K562 (cell line): ENCODE results near the gene CAMSAP3. TPM values are rescaled to one million over a fixed set of nuclear protein-coding genes. Genes with fewer than 3 reads are reported as not detected.

ENCODE experiments used
- ATAC-seq: fragments of 200-7000 bp; cut with Tn5 transposase; 3 replicates; pipeline ENCODE4 v1.9.1; 2020; ENCODE audit warnings: moderate library complexity
- BruUV-seq: library from RNA; stranded (reverse); fragments of 400-500 nt; replicated peaks from 2 replicates; lab custom pipeline; 2021; lab: Mats Ljungman, UMichigan
- CTCF ChIA-PET: fragments of 300-600 bp; formaldehyde crosslinking; extraction: SDS; loops from one replicate; lab custom pipeline; 2021; ENCODE audit warnings: low intra/inter-chr PET ratio; lab: Yijun Ruan, JAX
- POLR2A ChIA-PET: fragments of 300-600, 350-650 bp; sonication (Branson Sonifier 250); formaldehyde crosslinking; extraction: SDS; loops from one replicate; lab custom pipeline; 2021; ENCODE audit warnings: antibody characterized with exemption, inconsistent platforms; lab: Yijun Ruan, JAX
- DNase-seq, 4 experiments: peaks; one replicate each; pipeline versions ENCODE4 v3.0.0 to v3.0.0-alpha.2; 2011 to 2018; ENCODE audit warnings: low spot score in 3 of 4, mixed read lengths in 3 of 4; ENCODE audit errors: extremely low read depth in 1 of 4
- FAIRE-seq: peaks from 2 replicates; lab custom pipeline; 2011; peaks lifted over from hg19 to GRCh38; lab: Jason Lieb, UNC
- H2AFZ ChIP-seq: 2 replicates; pipeline ENCODE4 v1.6.0; 2011; ENCODE audit warnings: low read depth, low read length, control low read depth, inconsistent platforms
- H3K27ac ChIP-seq: fragments of 200-600 bp; 3 replicates; pipeline ENCODE4 v1.8.0; 2011; ENCODE audit warnings: low read depth, mild to moderate bottlenecking, control low read depth, inconsistent platforms, low read length, moderate library complexity, mixed read lengths; ENCODE audit errors: extremely low read depth
- H3K27me3 ChIP-seq, 2 experiments: fragments of 300-600 bp in 1 of 2; 2 replicates in 1 of 2; 3 replicates in 1 of 2; pipeline versions ENCODE4 v1.6.0 to v1.8.0; 2011; ENCODE audit warnings: inconsistent platforms in 2 of 2, low read length in 2 of 2, mild to moderate bottlenecking in 1 of 2, mixed read lengths in 1 of 2, moderate library complexity in 1 of 2; ENCODE audit not compliant: control insufficient read depth in 2 of 2, insufficient read depth in 2 of 2
- H3K36me3 ChIP-seq: fragments of 300-600 bp; 3 replicates; pipeline ENCODE4 v1.8.0; 2011; ENCODE audit warnings: mild to moderate bottlenecking, low read length, inconsistent platforms; ENCODE audit not compliant: control insufficient read depth, insufficient read depth
- H3K4me1 ChIP-seq, 2 experiments: fragments of 200-600 bp in 1 of 2; replicated peaks in 1 of 2; 2 replicates in 1 of 2; 3 replicates in 1 of 2; pipeline versions ENCODE4 v1.5.1 to v1.8.0; 2011; ENCODE audit warnings: inconsistent platforms in 2 of 2, low read length in 2 of 2, mild to moderate bottlenecking in 1 of 2, mixed read lengths in 1 of 2, moderate library complexity in 1 of 2; ENCODE audit not compliant: control insufficient read depth in 2 of 2, insufficient read depth in 2 of 2
- H3K4me2 ChIP-seq: 2 replicates; pipeline ENCODE4 v1.6.1; 2011; ENCODE audit warnings: low read length, control low read depth, inconsistent platforms, mixed read lengths; ENCODE audit not compliant: insufficient read depth
- H3K4me3 ChIP-seq: fragments of 200-600 bp; sonication (generic), shearing (Covaris generic); 2 replicates; pipeline ENCODE4 v1.5.1; 2016; ENCODE audit warnings: control low read depth, inconsistent platforms
- H3K79me2 ChIP-seq: fragments of 200-600 bp; 3 replicates; pipeline ENCODE4 v1.8.0; 2011; ENCODE audit warnings: low read length, inconsistent platforms; ENCODE audit not compliant: control insufficient read depth, insufficient read depth
- H3K9ac ChIP-seq, 2 experiments: 2 replicates each; pipeline versions ENCODE4 v1.6.0 to v1.6.1; 2011; ENCODE audit warnings: low read depth in 2 of 2, low read length in 2 of 2, control low read depth in 1 of 2, inconsistent platforms in 1 of 2, mild to moderate bottlenecking in 1 of 2, mixed read lengths in 1 of 2; ENCODE audit not compliant: insufficient read depth in 1 of 2
- H3K9me1 ChIP-seq: one replicate; pipeline ENCODE4 v1.6.0; 2011; ENCODE audit warnings: inconsistent platforms, mild to moderate bottlenecking, low read length, moderate library complexity; ENCODE audit not compliant: control insufficient read depth, insufficient read depth
- H3K9me3 ChIP-seq: replicated peaks from 2 replicates; pipeline ENCODE4 v1.5.1; 2011; ENCODE audit warnings: low read depth, low read length, inconsistent platforms; ENCODE audit not compliant: control insufficient read depth, insufficient read depth
- H4K20me1 ChIP-seq: replicated peaks from 2 replicates; pipeline ENCODE4 v1.6.1; 2011; ENCODE audit warnings: low read length, inconsistent platforms, mixed read lengths; ENCODE audit not compliant: control insufficient read depth, insufficient read depth
- C11orf30 ChIP-seq: fragments of 450-650 bp; IDR thresholded peaks from 2 replicates; pipeline ENCODE4 v1.6.1; 2016; ENCODE audit warnings: low read depth, mild to moderate bottlenecking
- CBFA2T2 ChIP-seq: fragments of 450-650 bp; conservative IDR thresholded peaks from 2 replicates; pipeline ENCODE4 v1.6.1; 2017; ENCODE audit warnings: mild to moderate bottlenecking
- KLF16 ChIP-seq: IDR thresholded peaks from 2 replicates; pipeline ENCODE4 v1.6.1; 2016; ENCODE audit warnings: antibody characterized with exemption
- PATZ1 ChIP-seq: fragments of 250-450 bp; sonication (Bioruptor Pico); IDR thresholded peaks from 2 replicates; pipeline ENCODE4 v1.5.0; 2020; ENCODE audit warnings: mild to moderate bottlenecking, borderline replicate concordance
- PHF20 ChIP-seq: fragments of 450-650 bp; IDR thresholded peaks from 2 replicates; pipeline ENCODE4 v1.6.1; 2018; ENCODE audit not compliant: partially characterized antibody
- TFE3 ChIP-seq: fragments of 450-650 bp; formaldehyde crosslinking; IDR thresholded peaks from 2 replicates; pipeline ENCODE4 v1.4.0; 2020; ENCODE audit warnings: mild to moderate bottlenecking, mixed read lengths
- ZNF830 ChIP-seq: fragments of 250-450 bp; sonication (Bioruptor Pico); IDR thresholded peaks from 2 replicates; pipeline ENCODE4 v1.5.0; 2021; ENCODE audit warnings: mild to moderate bottlenecking
- WGBS: fragments of 100-300 bp; shearing (Covaris generic); methylation state at CpG from one replicate; pipeline ENCODE4 v1.1.6; 2016; ENCODE audit warnings: low coverage, mixed read lengths; ENCODE audit not compliant: insufficient coverage; ENCODE audit errors: missing lambda C conversion rate; 5-methylcytosine and 5-hydroxymethylcytosine counted together
- in situ Hi-C: fragments of 300-500 bp; cut with MboI; formaldehyde crosslinking; loops from 4 replicates; pipeline ENCODE4 v1.15.0; 2018; ENCODE audit warnings: inconsistent platforms, mixed read lengths
- intact Hi-C: fragments of 100-400 bp; cut with micrococcal nuclease; formaldehyde crosslinking; loops from 2 replicates; pipeline ENCODE4 v1.14.2; 2022
- polyA plus RNA-seq, 8 experiments: library from polyadenylated mRNA; depleted of rRNA in 4 of 8; stranded (reverse) in 5 of 8; unstranded in 3 of 8; fragments of >200 nt; fragmentation: Nextera tagmentation in 2 of 8; fragmentation: Illumina TruSeq in 1 of 8; extraction: Ambion mirVana in 2 of 8; extraction: Trizol in 1 of 8; gene quantifications; 2 replicates each; pipeline versions ENCODE4 v1.2.1 to v1.2.3, GENCODE V29; 2011 to 2014; ENCODE audit warnings: inconsistent platforms in 1 of 8, missing spikeins in 1 of 8
- total RNA-seq, 7 experiments: library from RNA; depleted of rRNA in 6 of 7; stranded (reverse); fragments of >200 nt in 6 of 7; fragmentation: Illumina TruSeq in 2 of 7; extraction: Trizol in 2 of 7; gene quantifications; 2 replicates each; pipeline versions ENCODE4 v1.2.1 to v1.2.3, GENCODE V29; 2011 to 2021; ENCODE audit warnings: low replicate concordance in 1 of 7
- TF ChIP-seq, protein P1 (sequence below): sonication (generic); formaldehyde crosslinking; IDR thresholded peaks from 2 replicates; pipeline ENCODE4 v1.8.0; 2022; ENCODE audit warnings: missing genetic modification reagents, mild to moderate bottlenecking, borderline replicate concordance
- TF ChIP-seq, protein P2 (sequence below): fragments of 250-450 bp; sonication (Bioruptor Pico); IDR thresholded peaks from 2 replicates; pipeline ENCODE4 v1.8.0; 2022; ENCODE audit warnings: inconsistent platforms, mild to moderate bottlenecking, moderate library complexity, borderline replicate concordance

Gene CAMSAP3
- total and polyA plus RNA-seq, 9 of the 15 experiments (the other 6 are each of a cell fraction or from before 2014, with no cell fraction given), result 0.01 to 0.89 (median 0.22) TPM; not detected in 1

DNA sequence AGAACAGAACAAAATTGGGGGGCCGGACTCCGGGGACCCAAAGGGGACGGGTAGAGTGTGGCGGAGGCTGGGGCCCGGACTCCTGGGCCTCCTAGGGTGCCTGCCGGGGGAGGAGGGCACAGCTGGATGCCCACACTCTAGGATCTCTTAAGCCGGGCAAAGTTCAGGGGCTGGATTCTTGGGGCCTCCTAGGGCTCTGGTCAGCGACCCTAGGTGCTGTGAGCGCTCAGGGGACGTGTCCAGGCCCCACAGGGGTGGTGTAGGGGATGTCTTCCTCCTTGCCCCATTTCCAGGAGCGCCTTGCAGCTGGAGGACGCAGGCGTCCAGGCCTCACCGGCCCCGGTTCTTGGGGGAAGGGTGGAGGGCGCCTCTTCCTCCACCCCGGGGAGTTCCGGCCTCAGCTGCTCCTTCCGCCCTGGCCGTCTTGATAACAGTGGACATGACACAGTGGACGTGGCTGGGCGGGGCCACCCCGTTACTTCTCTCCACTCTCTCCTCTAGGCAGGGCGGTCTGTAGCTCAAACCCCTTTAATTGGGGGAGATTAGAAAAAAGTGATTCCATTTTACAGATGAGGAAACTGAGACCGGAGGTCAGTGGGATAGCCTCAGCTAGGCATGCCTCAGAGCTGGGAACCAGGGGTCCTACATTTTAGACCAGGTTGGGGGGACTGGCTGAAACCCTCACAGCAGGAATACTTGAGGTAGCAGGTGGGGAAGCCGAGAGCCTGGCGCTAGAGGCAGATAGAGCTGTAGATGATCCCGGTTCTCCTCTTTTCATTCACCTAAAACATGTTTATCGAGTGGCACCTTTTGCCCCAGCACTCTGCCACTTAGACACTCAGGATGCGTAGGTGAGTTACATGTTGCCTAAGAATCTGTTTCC, 42.0 kb downstream of the CAMSAP3 start (continued):
- TF ChIP-seq, protein P1, sequence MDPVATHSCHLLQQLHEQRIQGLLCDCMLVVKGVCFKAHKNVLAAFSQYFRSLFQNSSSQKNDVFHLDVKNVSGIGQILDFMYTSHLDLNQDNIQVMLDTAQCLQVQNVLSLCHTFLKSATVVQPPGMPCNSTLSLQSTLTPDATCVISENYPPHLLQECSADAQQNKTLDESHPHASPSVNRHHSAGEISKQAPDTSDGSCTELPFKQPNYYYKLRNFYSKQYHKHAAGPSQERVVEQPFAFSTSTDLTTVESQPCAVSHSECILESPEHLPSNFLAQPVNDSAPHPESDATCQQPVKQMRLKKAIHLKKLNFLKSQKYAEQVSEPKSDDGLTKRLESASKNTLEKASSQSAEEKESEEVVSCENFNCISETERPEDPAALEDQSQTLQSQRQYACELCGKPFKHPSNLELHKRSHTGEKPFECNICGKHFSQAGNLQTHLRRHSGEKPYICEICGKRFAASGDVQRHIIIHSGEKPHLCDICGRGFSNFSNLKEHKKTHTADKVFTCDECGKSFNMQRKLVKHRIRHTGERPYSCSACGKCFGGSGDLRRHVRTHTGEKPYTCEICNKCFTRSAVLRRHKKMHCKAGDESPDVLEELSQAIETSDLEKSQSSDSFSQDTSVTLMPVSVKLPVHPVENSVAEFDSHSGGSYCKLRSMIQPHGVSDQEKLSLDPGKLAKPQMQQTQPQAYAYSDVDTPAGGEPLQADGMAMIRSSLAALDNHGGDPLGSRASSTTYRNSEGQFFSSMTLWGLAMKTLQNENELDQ (CRISPR knock-in tag), result no peak

DNA sequence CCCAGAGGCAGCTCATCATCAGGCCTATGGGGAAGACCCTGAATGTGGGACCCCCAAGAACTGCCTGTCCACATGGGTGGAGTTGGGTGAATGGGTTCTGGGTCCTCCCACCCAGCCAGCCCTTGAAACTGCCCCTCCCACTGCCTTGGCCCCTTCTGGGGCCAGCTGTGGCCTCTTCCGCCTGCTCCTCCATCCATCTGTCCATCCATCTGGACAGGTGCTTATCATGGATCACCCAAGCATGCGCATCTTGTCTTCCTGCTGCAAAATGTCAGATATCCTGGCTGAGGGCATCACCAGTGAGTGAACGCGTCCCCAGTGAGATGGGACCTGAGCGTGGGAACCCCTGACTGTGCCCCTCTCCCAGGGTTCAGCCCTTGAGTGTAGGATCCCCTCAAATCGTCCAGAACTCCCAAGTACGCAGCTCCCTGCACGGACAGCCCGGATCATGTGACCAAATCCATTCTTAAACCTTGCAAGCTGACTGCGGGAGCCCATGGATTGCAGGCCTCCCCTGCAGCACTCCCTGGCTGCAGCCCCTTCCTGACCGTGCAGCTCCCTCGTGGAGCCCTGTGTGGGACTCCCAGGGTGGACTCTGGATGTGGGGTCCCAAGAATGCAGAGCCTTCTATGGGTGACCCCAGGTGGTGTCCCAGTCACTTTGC, 43.3 kb downstream of the CAMSAP3 start:
- H3K9me1 ChIP-seq, result no peaks in the 10 kb centered on the region
- DNase-seq, result no peak
- no TSS peak for BruUV-seq
- ChIA-PET CTCF (no interaction called here), POLR2A (interaction anchor here (1.6 to 2.0 kb wide), 3 partner anchors 10 to 71 kb away, joined by 6 to 18 read pairs (median 7); no protein-coding TSS in a partner anchor)
- intact Hi-C loops (no loop called here), in situ Hi-C loops (no loop called here)
- H3K4me3 ChIP-seq, result no peak overlapping the region
- no peak overlapping the region for H2AFZ ChIP-seq
- no peak overlapping the region for H3K27ac ChIP-seq
- no peak for ATAC-seq
- WGBS, result 80% methylated on average over 10 of the region's 12 CpGs
- peaks cover 6% of the 10 kb centered on the region; the same call in 1 of the 2 replicates for H3K9me3 ChIP-seq
- H3K9ac ChIP-seq, result peak overlapping the region in 1 of 2 experiments; percentile 43; a peak in 2 of 4 replicates
- no peak overlapping the region for H3K4me2 ChIP-seq
- H3K36me3 ChIP-seq, result peaks cover 48% of the 10 kb centered on the region; the same call in 2 of the 3 replicates
- peaks cover 21% of the 10 kb centered on the region for H4K20me1 ChIP-seq
- no peaks in the 10 kb centered on the region; a peak in 1 of 5 replicates for H3K27me3 ChIP-seq
- peaks cover 15 to 62% of the 10 kb centered on the region in 2 experiments; a peak in 4 of 5 replicates for H3K4me1 ChIP-seq
- no peak for FAIRE-seq
- peaks cover 40% of the 10 kb centered on the region for H3K79me2 ChIP-seq
- TF ChIP-seq C11orf30, result no peak
- 0 out of 2 replicates have a peak, but pooled peaks have one; percentile 49 for TF ChIP-seq CBFA2T2
- TF ChIP-seq KLF16, result no peak
- TF ChIP-seq ZNF830, result no peak
- TF ChIP-seq, protein P2, sequence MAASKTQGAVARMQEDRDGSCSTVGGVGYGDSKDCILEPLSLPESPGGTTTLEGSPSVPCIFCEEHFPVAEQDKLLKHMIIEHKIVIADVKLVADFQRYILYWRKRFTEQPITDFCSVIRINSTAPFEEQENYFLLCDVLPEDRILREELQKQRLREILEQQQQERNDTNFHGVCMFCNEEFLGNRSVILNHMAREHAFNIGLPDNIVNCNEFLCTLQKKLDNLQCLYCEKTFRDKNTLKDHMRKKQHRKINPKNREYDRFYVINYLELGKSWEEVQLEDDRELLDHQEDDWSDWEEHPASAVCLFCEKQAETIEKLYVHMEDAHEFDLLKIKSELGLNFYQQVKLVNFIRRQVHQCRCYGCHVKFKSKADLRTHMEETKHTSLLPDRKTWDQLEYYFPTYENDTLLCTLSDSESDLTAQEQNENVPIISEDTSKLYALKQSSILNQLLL (CRISPR knock-in tag), result no peak
- no peak for TF ChIP-seq PHF20
- no peak for TF ChIP-seq PATZ1 (CRISPR knock-in tag)
- peak; percentile 29 for TF ChIP-seq TFE3 (CRISPR knock-in tag)
